Measurements from ENCODE around the gene NXNL1.

- TF ChIP-seq CTCF (IDR thresholded peaks at IDR 0.05) = no peak
- no peak for TF ChIP-seq POLR2AphosphoS5 (IDR thresholded peaks at IDR 0.05)
These were observed 48.9 kb downstream of the NXNL1 start for GRCh38 chr19:17411801-17412200.

Data from stomach (tissue), 4 donors.